Islet of Langerhans (tissue), 1 donor: ENCODE measurements around the gene APOC3.
"Not testable (repeated sequence)": the region's sequence is repeated elsewhere in the genome, so short reads cannot be mapped to it uniquely, and the experiment has no call there.

Experiments used
- FAIRE-seq: peaks from one replicate; lab custom pipeline; 2011; peaks lifted over from hg19 to GRCh38; lab: Jason Lieb, UNC

Gene APOC3

DNA sequence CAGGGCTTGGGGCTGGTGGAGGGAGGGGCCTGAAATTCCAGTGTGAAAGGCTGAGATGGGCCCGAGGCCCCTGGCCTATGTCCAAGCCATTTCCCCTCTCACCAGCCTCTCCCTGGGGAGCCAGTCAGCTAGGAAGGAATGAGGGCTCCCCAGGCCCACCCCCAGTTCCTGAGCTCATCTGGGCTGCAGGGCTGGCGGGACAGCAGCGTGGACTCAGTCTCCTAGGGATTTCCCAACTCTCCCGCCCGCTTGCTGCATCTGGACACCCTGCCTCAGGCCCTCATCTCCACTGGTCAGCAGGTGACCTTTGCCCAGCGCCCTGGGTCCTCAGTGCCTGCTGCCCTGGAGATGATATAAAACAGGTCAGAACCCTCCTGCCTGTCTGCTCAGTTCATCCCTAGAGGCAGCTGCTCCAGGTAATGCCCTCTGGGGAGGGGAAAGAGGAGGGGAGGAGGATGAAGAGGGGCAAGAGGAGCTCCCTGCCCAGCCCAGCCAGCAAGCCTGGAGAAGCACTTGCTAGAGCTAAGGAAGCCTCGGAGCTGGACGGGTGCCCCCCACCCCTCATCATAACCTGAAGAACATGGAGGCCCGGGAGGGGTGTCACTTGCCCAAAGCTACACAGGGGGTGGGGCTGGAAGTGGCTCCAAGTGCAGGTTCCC, at the start of gene APOC3:
Gene APOC3, plus strand, starts transcription at position 383 of the 659 bp plus-strand sequence. CDS start 676 bp downstream, outside the sequence.
- no peak for FAIRE-seq

DNA sequence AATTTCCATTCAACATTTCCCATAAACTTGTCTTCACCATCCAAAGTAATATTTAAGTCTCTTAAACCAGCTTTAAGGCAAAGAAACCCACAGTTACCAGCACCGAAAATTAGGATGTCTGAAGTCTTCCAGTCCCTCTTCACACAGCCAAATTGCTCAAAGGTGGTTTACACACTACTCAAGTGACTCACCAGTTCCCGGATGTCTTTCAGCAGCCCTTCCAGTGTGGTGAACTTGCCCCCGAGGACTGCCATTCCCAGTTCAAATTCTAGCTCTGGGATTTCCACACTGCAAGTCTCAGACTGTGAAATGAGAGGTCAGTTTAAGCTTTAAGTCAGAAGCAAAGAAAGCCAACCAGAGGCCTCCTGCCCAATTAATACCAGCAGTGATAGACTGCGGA, 47.0 kb upstream of the APOC3 start:
- FAIRE-seq = no peak

DNA sequence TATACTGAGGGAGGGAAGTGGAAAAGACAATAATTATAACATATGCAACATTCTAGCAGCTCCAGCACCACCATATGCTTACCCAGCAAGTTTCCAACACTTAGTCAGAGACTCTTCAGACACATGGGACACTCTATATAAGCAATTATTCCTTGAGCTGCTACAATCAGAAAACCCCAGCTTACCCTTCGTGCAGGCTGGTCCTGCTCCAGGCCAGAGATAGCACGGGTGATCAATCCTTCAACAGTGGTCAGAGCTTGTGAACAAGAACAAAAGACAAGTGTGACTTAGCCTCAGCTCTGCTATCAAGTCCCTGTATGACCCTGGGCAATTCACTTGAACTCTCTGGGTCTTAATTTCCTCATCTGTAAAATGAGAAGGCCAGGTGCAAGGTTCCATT, 43.4 kb upstream of the APOC3 start:
- no peak for FAIRE-seq

DNA sequence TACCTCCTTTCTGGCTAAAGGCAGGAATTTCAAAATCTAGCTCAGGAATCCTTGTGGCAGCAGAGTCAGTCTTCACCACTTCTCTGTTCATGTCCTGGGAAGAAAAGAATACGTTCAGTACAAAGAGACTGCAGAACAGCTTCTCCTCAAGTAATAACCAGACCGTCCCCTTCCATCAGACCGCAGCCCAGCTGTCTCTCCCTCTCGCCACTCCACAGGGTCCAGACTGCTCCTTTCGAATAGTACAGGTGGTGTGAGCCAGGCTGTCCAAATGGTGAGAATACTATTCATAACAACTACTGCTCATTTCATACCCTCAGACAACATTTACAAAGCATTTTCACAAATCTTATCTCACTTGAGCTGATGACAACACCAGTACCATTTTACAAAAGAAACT, 42.7 kb upstream of the APOC3 start:
- FAIRE-seq = no peak

DNA sequence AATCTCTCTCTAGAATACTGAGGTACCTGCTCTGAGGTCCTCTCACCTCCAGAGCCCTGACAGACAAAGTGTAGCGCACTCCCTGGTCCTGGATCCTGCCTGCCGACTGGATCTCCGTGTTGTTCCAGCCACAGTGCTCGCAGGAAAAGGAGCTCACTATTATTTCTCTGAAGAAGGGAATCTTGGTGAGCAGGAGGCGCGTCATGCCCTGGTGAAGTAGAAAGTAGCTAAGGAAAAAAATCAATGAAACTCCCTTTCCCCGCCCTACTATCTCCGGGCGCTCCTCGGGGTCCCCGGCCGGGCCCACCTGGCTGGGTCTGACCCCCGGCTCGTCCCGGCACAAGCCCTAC, 42.3 kb upstream of the APOC3 start:
- FAIRE-seq = no peak

DNA sequence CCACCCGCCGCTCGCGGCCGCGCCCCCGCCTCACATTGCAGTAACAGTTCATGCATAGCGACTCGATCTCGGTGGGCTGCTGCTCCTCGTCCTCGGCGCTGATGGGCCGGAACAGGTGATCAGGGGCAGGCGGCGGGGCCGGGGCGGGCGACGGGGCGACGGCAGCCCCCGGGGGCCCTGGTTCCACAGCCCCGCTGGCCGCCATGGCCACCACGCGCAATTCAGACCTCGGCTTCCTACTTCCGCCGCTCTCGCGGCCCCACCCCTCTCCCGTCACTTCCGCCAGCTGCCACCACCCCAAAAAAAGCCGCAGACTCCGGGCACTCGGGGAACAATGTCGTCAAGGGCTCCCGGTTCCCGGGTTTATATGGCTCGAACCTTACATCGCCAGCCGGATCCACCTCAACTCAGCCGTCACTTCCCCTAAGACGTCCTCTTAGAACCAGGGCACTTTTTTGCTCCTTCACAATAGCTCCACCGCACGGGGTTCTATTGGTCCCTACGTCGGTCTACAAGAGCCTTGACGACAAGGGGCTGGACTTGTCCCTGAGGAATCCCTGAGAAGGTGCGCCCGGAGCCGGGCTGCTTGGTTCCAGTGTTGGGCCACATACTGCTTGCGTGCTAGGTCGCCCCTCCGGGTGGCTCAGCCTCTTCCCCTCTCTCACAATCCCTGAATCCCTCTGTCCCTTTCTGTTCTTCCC, 41.8 kb upstream of the APOC3 start, which contains the start of gene ZPR1:
Gene ZPR1, minus strand, starts transcription at position 238 of the 701 bp plus-strand sequence. Its CDS starts 33 bp downstream, at position 205.
- no peak for FAIRE-seq

DNA sequence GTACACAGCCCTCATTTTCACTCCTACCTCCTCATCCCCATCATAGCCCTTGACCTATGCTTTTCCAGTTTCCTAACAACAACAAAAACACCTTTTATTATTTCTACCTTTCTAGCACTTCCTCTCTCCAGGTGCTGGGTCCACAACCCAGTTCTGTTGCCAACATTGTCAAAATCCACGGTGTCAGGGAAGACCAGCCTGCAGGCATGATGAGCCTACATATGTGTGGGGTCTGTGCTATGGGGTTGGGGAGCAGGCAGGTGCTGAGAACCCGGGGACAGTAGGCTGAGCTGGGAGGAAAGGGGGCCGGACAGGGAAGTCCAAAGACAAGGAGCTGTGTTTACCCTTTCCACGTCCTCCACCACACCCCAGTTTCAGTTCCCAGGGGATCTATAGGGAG, 41.2 kb upstream of the APOC3 start:
- no peak for FAIRE-seq

DNA sequence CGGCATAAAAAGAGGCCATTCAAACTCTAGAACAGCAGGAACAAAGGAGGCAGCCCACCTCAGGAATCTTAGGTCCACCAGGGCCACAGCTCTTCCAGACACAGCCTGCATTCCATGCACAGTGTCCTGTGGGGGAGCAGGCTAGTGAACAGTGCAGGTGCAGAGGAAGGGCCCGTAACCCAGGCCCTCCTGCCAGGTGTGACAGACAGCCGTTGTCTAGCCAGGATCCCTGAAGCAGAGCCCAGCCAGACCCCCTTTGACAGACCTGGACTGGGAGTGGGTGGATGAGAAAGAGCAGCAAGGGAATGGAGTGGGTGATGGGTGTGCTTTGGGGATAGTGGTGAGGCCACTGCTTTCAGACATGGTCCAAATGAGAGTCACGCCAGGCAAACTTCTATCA, 40.7 kb upstream of the APOC3 start:
- FAIRE-seq = no peak

DNA sequence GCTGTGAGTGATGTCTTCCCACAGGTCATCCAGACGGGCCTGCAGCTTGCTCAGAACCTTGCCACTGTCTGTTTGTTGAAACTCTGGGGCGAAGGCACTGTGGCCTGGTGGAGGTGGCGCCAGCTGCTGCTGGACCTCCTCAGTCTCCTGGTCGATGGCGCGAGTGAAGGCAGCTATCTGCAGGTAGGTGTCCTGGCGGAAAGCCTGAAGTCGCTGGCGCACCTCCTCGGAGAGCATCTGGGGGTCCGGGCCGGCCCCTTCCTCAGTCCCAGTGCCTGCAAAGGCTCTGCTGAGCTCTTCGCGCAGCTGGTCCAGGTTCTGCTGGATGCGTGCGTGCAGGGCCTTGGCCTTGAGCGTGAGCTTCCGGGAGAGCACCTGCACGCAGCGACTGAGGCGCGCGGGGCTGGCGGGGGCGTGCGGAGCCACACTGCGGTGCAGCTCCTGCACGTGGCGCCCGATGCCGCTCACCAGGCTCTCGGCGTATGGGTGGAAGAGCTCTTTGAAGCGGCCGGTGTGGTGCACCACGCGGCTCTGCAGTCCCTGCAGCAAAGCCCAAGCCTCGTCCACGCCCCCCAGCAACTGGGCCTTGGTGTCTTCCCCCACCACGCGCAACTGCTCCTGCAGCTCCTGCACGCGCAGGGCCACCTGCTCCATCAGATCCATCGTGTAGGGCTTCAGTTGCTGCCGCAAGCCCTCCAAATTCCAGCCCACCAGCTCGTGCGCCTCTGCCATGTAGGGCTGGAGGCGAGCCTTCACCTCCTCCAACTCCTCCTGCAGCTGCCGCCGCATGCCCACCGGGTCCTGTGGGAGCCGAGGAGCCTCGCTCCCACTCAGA, 39.3 kb upstream of the APOC3 start:
- no peak for FAIRE-seq

DNA sequence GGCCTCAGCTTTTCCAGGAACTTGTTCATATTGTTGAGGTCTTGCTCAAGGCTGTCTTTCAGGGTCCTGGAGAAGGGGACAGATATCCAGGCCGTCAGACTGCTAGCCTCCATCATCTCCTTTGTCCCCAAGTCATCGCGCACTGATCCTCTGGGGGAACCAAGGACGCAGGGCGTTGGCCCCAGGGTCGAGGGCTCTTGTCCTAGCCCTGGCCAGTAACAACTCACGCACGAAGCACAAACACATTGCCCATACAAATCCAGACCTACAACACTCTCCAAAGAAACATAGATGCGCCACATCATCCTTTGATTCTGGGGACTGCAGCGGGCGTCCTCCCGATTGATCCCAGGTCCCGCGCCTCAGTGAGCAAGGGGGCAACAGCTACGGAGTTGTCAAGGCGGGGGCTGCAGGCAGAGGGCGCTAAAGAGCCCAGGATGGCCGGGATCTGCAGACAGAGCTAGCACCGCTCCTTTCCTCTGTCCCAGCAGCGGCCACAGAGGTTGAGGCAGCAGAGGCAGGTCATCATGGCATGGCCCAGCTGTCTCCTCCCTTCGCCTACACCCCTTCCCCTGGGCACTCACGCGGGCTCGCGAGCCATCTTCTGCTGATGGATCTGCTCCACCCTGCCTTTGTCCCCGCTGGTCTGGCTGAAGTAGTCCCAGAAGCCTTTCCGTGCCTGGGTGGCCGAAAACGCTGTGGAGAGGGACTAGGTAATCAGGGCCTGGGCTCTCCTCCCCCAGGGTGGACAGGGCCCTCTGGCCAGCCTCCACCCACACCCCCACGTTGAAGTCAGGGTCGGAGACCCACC, 38.5 kb upstream of the APOC3 start:
- no peak for FAIRE-seq

DNA sequence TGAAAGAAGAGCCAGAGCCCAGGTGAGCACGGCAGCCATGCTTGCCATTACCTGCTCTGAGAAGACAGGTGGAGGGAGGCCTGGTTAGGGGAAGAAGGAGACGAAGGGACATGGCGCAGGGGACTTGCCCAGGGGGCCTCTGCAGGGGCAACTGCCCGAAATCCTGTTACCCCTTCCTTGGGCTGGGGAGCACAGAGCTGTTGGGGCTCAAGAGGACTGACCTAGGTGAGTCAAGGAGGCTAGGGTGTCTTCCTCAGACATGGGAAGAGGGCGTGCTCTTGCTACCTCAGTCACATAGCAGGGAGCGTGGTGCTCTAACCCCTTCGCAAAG, 37.9 kb upstream of the APOC3 start, which contains the start of gene APOA5:
Gene APOA5, minus strand, starts transcription at position 67 of the 331 bp plus-strand sequence. Its CDS starts 19 bp downstream, at position 48.
- FAIRE-seq = no peak

DNA sequence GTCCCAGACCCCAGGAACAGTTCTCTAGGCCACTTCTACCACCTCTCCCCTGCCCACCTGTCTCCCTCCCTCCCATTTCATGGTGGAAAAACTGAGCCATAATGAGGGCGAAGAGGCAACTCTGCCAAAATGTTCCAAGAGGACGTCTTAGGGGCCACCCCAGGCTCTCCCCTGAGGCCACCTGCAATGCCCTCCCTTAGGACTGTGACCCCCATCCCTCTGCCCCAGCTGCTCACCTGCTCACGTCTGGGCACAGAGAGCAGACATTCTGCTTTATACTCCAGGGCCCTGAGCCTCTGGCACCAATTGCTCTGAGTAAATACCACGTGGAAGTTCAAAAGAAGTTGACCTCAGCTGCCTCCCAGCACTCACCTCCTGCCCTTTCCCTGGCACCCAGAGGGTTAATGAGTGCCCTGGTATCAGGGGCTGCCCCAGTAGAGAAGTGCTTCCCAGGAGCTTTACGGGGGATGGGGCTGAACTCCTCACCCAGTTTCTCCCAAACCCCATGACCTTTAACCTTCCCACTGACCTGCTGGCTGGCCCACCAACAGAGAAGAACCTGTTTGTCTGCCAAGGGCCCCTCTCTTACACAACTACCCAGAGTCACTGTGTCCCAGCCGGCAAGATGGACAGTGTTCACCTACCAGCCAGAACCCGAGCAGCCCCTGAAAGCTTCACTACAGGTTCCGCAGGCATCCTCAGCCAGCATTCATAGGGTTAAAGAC, 37.4 kb upstream of the APOC3 start:
- FAIRE-seq = no peak

DNA sequence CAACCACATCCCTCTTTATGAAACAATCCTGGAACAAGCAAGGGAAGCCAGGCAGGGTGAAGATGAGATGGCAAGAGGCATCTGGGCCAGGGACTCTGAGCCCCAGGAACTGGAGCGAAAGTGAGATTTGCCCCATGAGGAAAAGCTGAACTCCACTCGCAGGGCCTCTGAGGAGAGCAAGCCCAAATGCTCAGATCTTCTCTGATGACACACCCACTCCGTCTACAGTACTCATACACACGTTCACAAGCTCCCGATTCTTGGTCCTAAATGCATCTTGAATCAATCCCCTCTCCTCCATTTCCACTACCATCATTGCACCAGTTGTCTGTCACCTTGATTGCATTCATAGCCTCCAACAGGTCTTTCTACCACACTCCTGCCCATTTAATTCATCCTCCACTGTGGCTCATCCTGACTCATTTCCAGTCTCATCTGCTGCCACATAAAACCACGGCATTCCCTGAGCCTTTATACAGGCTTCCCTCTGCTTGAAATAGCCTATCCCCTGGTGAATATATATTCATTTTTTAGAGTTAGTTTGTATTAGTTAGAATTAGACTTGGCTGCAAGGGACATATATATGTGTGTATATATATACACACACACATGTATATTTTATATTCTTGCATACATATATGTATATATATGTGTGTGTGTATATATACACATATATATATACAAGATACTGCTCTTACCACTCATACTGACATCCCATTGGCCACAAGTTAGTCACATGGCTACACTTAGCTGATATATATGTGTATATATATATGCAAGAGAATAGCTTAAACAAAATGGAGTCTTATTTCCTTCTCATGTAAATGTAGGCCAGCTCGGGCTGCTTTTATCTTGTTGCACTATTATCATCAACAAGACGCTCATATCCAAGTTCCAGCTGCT, 36.6 kb upstream of the APOC3 start:
- no peak for FAIRE-seq

DNA sequence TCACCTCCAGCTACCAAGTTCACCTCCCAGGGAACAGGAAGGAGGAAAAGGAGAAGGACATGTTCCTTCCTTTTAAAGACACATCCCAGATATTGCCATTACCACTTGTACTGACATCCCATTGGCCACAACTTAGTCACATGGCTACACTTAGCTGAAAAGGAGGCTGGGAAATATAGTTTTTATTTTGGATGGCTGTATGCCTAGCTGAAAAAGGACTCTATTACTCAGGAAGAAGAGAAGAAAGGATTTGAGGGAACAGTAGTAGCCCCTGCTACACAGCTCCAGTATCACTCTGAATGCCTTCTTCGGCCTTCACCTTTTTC, 36.0 kb upstream of the APOC3 start:
- FAIRE-seq = no peak

DNA sequence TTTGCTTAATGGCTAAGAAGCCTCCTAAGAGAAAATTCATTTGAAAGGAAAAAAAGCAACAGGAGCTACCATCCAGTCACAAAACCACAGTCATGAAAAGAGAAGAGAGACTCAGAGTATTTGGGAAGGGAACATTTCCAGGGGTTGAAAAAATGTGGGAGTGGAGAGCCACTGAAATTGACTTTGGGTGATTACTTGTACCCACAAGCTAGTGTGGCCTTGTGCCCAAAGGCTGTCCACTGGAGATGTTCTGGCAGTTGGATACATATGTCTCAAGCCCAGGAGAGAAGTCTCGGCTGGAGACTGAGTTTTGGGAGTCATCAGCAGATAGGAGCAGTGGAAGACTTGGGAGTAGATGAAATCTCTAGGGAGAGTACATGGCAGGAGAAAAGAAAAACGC, 34.9 kb upstream of the APOC3 start:
- no peak for FAIRE-seq

DNA sequence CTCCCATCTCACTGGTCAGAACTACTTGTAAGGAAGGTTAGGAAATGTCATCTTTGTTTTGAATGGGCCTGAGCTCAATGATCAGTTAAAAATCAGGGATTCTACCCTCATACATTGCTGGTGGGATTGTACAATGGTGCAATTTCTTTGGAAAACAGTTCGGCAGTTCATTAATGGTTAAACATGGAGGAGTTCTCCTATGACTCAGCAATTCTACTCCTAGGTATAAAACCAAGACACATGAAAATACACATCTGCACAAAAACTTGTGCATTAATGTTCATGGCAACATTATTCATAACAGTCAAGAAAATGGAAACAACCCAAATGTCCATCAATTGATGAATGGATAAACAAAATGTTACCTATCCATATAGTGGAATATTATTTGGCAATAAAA, 33.2 kb upstream of the APOC3 start:
- no peak for FAIRE-seq

DNA sequence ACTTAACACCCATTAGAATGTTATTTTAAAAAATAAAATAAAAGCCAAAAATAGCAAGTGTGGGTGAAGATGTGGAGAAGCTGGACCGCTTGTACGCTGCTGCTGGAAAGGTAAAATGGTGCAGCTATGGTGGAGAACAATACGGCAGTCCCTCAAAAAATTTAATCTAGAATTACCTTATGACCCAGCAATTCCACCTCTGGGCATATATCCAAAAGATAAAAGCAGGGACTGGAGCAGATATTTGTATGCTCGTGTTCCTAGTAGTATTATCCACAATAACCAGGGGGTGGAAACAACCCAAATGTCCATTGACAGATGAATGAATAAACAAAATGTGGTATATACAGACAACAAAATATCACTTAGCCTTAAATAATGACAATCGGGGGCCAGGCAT, 31.9 kb upstream of the APOC3 start:
- no peak for FAIRE-seq

DNA sequence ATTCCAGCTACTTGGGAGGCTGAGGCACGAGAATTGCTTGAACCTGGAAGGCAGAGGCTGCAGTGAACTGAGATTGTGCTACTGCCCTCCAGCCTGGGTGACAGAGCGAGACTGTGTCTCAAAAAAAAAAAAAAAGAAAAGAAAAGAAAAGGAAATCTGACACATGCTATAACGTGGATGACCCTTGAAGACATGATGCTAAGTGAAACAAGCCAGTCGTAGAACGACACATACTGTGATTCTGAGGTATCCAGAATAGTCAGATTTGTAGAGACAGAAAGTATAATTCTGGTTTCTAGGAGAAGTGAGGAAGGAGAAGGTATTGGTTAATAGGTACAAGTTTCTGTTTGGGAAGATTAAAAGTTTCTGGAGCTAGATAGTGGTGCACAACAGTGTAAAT, 31.3 kb upstream of the APOC3 start:
- FAIRE-seq = no peak

DNA sequence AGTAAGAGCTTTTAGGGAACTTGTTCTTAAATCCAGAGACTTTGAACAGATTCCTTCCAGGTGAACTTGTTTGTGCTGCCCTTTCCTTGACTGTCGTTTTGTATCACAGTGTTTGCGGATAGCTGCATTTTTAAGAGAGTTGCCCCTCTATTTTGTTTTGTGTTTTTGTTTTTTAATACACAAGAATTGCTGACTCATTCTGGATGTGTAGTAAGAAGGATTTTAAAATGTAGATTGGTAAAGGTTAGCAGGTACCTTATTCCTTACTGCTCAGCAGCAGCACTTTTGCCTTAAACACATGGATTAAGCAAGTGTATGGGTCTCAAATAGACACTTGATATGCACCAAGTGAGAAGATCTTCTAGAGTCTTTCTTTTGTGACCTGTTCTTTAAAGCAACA, 29.1 kb upstream of the APOC3 start:
- no peak for FAIRE-seq

DNA sequence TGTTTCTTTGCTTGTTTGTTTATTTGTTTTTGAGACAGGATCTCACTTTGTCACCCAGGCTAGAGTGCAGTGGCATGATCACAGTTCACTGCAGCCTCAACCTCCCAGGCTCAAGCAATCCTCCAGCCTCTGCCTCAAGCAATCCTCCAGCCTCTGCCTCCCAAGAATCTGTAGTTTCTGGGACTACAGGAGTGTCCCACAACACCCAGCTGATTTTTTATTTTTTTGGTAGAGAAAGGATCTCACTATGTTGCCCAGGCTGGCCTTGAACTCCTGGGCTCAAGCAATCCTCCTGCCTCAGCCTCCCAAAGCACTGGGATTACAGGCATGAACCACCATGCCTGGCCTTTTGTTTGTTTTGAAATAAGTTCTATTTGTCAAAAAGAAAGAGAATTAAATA, 28.0 kb upstream of the APOC3 start:
- FAIRE-seq = not testable (repeated sequence)

DNA sequence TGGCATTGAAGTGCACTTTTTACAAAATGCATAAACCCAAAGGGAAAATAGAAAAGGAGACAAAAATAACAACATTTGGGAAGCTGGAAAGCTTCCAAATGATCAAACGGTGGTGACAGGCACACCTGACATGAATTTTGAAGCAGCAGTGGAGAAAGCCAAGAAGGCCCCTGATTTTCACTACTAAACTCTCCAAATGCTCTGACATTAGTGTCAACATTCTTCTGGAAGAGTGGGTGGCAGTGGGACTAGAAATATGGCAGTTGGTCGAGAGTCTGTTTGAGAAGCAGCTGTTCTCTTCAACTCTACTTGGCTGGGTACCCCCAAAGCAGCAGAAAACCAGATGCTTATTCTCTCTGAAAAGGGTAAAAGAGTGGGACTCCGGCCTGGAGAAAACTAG, 25.7 kb upstream of the APOC3 start:
- no peak for FAIRE-seq
